ENCODE measurements around the gene CNIH2. TPM values are rescaled to one million over a fixed set of nuclear protein-coding genes. Genes with fewer than 3 reads are reported as not detected.
A peak's percentile ranks its signal among the peaks of the same experiment; 100 is the strongest.
"Not testable (repeated sequence)": the region's sequence is repeated elsewhere in the genome, so short reads cannot be mapped to it uniquely, and the experiment has no call there.

CNIH2 gene
- polyA plus RNA-seq, 4 donors, result 3.4 to 4.7 (median 4.1) TPM

DNA sequence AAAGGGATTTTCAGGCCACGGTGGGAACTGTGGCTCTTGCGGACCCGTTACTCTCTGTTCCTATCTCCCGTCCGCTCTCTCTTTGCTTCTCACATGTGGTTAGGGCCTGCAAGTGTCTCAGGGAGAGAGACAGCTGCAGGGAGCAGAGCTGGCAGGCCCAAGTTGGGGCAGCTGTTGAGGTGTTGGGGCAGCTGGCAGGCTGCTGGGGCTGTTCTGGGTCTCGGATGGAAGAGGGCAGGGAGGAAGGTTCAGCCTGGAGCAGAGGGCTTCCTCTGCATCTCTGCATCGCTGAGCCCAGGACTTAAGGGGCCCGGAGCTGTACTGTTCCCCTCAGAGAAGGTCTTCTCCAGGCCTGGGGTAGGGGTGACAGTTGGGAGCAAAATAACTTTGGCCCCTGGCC lies 2.6 kb upstream of the CNIH2 start:
- DNase-seq (ENCODE audit: low read depth in 4 of 4, low spot score in 3 of 4), result no peak

DNA sequence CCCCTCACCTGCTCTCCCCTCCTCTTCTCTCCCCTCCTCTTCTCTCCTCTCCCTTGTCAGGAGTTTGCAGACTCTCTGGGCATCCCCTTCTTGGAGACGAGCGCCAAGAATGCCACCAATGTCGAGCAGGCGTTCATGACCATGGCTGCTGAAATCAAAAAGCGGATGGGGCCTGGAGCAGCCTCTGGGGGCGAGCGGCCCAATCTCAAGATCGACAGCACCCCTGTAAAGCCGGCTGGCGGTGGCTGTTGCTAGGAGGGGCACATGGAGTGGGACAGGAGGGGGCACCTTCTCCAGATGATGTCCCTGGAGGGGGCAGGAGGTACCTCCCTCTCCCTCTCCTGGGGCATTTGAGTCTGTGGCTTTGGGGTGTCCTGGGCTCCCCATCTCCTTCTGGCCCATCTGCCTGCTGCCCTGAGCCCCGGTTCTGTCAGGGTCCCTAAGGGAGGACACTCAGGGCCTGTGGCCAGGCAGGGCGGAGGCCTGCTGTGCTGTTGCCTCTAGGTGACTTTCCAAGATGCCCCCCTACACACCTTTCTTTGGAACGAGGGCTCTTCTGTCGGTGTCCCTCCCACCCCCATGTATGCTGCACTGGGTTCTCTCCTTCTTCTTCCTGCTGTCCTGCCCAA lies 1.9 kb upstream of the CNIH2 start:
- no peak for DNase-seq (ENCODE audit: low read depth in 4 of 4, low spot score in 3 of 4)

DNA sequence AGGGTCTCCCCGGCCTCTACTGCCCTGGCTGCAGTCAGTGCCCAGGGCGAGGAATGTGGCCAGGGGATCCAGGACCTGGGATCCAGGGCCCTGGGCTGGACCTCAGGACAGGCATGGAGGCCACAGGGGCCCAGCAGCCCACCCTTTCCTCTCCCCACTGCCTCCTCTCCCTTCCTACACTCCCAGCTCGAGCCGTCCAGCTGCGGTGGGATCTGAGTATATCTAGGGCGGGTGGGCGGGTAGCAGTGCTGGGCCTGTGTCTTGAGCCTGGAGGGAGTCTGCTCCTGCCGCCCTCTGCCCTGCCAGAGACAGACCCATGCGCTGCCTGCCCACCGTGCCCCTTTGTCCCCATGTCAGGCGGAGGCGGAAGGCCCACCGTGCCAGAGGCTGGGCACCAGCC lies 1.4 kb upstream of the CNIH2 start:
- not testable (repeated sequence) for DNase-seq (ENCODE audit: low read depth in 4 of 4, low spot score in 3 of 4)

DNA sequence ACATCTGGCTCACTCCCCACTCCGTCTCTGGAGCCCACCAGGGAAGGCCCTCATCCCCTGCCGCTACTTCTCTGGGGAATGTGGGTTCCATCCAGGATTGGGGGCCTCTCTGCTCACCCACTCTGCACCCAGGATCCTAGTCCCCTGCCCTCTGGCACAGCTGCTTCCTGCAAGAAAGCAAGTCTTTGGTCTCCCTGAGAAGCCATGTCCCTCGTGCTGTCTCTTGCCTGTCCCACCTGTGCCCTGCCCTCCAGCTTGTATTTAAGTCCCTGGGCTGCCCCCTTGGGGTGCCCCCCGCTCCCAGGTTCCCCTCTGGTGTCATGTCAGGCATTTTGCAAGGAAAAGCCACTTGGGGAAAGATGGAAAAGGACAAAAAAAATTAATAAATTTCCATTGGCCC lies 911 bp upstream of the CNIH2 start:
- not testable (repeated sequence) for DNase-seq (ENCODE audit: low read depth in 4 of 4, low spot score in 3 of 4)

DNA sequence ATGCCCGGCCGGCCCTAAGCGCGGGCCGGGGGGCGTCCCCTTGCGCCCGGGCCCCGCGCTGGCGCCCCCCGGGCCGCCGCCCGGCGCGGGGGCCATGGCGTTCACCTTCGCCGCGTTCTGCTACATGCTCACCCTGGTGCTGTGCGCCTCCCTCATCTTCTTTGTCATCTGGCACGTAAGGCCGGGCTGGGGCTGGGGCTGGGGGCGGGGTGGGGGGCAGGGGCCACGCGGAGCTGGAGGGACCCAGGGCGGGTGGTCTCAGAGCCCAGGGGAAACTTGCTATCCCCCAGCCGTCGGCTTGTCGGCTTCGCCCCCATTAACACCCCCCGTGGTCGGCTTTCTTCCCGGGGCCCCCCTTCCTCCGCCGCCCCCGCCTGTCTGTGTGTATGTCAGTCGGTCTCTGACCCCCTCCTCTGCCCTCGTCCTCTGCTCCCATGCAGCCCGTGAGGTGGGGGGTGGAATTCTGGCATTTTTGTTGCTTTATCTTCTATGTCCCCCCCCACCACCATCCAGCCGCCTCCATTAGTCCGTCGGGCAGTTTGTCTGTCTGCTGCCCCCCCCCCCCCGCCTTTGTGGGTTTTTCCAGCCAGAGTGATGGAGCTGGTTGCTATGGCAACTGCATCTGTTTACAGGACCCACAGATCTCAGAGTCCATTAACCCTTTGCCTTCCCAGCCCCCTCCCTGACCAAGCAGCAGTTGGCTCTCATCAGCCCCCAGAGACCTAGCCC lies 552 bp downstream of the CNIH2 start:
- no peak for DNase-seq (ENCODE audit: low read depth in 4 of 4, low spot score in 3 of 4)

DNA sequence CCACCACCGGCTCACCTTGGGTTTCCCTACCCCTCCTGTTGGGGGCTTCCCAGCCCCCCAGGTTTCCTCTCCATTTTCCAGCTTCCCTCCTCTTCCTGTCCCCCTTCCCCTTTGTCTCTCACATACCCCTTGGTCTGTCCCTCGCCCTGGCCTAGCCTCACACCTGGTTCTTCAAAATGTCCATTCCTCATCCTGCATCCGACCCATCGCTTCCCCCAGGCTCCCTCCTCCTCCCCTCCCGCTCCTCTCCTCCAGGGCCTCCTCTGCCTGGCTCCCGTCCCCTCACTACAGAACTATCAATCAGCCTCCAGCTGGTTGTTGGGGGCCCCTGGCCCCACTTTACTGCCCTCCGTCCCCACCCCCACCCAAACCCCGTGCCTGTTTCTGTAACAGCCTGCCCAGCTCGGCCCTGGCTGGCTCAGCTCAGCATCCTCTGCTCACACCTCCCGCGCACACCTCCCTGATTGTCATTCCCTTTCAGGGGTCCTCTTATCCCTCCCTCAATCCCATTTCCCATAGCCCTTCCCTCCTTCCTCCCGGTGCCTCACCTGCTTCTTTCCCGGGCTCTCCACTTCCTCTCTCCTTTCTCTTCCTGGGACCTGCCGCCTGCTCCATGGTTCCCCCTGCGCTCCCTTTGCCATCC lies 1.2 kb downstream of the CNIH2 start:
- no peak for DNase-seq (ENCODE audit: low read depth in 4 of 4, low spot score in 3 of 4)

DNA sequence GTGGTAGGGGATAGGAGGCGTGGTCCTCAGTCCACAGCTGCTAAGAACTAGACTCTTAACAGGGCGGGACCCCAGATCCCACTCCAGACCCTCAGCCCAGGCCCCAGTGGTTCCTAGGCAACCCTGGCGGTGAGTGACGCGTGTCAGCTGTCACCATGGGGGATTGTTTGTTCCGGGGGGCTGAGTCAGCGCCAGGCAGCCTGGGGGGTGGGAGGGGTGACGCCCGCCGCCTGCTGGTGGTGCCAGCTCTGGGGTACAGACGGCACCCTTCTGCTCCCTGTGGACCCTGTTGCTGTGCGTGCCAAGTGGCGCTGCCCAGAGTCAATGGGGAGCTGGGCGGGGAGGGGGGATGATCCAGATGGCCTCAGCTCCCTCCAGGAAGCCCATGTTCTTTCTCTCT lies 2.5 kb downstream of the CNIH2 start:
- DNase-seq (ENCODE audit: low read depth in 4 of 4, low spot score in 3 of 4), result no peak

DNA sequence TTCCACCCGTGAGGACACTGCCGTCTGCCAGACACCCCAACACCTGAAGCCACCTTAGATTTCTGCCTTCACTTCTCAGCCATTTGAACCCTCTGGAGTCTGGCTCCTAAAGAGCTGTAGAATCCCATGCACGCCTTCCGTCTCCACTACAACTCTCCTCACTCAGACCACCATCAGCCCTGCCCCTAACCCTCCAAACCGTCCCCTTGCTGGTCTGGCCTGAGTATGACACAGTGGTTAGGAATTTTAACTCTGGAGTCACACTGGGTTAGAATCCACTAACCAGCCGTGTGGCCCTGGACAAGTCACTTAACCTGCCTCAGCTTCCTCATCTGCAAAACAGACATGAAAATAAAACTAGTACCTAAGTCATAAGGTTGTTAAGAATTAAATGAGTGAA lies 3.0 kb downstream of the CNIH2 start:
- no peak for DNase-seq (ENCODE audit: low read depth in 4 of 4, low spot score in 3 of 4)

DNA sequence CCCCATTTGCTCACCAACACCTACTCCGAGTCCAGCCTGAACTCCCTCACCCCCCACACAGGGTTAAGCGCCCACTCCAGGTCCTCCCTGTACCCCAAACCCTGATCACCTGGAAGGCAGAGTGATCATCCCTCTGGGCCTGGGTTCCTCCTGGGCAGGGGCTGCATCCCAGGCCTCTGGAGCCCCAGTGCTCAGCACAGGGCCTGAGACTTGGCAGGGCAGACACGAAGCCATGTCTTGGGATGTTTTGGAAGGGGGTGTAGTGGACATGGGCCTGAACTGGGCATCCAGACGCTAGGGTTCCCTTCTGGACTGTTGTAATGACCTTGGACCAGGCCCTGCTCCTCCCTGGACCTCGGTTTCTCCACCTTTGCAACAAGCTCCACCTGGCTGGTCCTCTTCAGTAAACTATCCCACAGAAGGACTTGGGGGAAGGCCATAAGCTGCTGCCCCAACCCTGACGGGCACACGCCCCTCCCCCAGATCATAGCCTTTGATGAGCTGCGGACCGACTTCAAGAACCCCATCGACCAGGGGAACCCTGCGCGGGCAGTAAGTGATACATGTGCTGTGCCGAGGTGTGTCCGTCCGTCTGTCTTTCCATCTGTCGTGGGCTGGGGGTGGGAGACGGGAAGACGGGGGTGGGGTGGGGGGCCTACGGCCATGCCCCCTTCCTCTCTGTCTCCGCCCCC lies 3.9 kb downstream of the CNIH2 start:
- DNase-seq (ENCODE audit: low read depth in 4 of 4, low spot score in 3 of 4), result no peak

DNA sequence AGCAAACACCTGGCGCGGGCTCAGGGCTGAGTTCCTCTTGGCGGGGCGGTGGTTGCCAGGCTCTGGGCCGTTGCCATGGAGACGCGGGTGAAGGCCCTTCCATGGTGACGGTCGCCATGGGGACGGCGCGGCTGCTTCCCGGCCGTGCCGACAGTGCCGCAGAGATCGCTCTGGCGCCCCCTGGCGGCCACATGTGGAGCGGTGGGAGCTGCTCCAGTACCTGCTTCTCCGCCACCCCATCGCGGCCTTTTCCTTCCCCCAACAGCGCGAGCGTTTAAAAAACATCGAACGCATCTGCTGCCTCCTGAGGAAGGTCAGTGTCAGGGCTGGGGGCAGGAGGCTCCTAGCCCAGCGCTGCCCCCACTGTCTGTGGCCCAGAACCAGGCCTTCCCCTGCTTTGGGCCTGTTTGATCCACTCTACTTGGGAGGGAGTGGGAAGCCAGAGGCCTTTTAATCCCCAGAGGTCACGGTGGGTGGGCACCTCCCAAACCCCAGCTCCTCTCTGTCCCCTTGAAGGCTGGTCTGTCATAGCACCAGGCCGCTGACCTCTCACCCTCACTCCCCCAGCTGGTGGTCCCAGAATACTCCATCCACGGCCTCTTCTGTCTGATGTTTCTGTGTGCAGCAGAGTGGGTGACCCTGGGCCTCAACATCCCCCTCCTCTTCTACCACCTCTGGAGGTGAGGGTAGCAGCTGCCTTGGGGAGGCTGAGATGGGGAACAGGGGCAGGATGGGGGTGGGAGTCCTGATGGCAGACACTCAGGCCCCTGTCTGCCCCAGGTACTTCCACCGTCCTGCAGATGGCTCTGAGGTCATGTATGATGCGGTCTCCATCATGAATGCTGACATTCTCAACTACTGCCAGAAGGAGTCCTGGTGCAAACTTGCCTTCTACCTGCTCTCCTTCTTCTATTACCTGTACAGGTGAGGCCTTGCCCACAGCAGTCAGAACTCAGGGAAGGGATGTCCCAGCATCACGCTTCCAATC lies 4.8 kb downstream of the CNIH2 start:
- peak; percentile 92 to 96 (median 95) for DNase-seq (ENCODE audit: low read depth in 4 of 4, low spot score in 3 of 4)

DNA sequence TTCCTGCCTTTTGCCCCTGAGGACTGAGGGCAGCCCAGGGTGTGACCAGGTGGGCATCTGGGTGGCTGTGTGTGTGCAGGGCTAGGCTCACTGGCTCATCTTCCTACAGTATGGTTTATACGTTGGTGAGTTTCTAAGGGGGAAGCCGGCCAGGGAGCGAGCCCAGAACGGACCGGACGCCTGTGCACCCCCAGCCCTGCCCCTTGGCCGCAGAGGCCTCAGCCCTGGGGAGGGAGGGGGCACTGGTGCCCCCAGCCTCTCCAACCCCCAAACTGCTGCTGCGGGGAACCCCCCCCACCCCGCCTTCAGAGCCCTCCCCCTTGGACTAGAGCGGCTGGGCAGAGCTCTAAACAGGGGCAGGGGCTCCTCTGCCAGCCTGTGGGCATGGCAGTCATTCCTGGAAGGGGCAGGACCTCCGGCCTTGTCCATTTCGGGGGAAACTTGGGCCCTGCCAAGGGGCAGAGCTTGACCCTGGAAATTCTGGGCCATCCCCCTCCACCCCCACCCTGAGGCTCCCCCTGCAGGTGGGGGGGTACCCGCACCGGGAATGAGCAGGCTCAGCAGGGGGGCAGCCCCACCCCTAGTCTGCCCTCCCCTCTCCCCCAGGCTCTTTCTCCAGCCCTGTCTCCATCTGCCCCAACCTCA lies 5.6 kb downstream of the CNIH2 start:
- DNase-seq (ENCODE audit: low read depth in 4 of 4, low spot score in 3 of 4), result no peak

DNA sequence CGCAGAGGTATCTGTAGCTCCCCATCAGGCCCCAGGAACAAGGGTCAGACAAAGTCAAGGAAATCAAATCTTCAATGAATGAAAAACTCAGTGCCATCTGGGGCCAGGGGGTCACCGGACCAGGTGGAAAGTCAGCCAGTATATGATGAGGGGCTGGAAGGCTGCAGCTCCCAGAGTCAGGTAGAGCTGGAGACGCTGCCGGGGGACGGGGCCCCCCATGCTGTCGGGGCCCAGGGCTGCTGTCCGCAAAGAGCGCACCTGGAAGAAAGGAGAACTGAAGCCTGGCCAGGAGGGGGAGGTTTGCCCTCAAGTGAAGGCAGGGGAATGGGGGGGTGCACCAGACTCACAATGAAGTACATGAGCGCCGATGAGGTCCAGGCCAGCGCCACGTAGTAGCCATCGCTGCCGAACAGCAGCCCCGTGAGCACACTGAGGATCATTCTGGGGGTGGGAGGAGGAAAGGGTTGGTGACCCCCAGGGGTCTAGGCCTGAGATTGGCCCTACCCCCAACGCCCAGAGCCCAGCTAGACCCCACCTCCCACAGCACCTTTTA lies 6.6 kb downstream of the CNIH2 start:
- no peak for DNase-seq (ENCODE audit: low read depth in 4 of 4, low spot score in 3 of 4)

DNA sequence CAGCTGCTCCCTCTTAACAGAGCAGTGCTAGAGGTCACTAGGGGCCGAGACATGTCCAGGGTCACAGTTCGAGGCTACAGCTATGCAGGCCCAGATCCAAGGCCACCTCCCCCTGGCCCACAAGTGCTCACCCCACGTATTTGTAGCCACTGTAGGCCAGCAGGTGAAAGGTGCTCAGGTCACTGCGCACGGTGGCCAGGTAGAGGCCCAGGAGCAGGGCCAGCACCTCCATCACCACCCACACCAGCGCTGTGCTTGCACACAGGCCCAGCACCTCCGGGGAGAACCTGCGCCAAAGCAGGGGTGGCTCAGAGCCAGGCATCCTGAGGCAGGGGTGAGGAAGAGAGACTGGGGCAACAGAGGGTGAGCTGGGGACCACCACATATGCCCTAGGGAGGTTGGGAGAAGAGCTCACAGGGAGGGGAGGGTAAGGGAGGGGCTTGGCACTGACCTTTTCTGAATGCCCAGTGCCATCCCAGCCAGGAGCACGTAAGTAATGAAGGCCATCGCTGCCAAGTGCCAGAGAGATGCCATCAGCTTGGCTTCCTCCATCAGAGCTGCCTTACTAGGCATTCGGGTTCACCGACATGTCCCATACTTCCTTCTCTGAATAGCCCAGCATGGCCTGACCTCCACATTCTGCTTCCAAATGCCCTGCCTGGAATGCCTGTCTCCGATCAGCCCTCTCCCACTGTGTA lies 7.4 kb downstream of the CNIH2 start:
- no peak for DNase-seq (ENCODE audit: low read depth in 4 of 4, low spot score in 3 of 4)

DNA sequence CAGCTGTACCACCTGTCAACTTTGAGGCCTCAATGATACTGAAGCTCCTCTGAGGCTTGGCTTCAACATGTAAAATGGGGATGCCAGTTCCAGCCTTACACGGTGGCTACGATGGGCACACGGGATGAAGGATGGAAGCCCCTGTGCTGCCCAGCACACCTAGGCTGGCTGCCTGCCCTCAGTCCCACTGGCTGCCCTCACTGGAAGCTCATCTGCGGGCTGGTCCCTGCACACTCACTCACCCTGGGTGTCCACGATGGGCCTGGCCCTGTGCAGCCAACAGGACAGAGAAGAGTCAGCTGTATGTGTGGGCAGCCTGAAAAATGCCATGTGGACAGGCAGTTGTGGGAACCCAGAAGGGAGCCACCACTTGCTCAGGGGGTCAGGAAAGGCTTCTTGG lies 8.7 kb downstream of the CNIH2 start:
- DNase-seq (ENCODE audit: low read depth in 4 of 4, low spot score in 3 of 4), result no peak

DNA sequence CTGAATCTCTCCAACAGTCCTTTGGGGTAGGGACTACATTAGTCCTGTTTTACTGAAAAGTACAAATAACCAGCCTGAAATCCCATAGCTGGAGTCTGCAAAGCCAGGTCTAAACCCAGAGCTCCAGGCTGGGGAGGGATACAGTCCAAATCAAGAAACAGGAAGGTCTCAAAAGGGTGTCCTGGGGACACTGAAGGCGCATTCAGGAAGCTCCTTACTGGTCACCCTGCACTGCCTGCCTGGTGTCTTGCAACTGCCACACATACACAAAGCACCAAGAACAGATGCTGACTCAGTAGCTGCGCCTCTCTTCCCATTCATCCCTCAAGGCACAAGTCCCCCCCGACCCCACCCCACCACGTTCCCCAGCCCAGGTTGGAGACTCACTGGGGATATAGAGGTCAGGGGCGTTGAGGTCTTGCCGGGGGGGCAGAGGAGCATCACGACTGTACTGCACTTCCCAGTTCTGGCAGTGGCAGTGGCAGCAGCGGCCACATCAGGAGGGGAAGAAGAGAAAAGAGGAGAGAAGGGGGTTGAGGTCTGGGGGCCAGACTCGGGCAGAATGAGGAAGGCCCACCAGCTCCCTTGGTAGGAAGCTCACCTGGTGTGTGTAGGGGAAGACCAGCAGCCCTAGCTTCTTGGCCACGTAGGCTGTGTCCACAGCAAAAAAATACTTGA lies 9.4 kb downstream of the CNIH2 start:
- no peak for DNase-seq (ENCODE audit: low read depth in 4 of 4, low spot score in 3 of 4)

DNA sequence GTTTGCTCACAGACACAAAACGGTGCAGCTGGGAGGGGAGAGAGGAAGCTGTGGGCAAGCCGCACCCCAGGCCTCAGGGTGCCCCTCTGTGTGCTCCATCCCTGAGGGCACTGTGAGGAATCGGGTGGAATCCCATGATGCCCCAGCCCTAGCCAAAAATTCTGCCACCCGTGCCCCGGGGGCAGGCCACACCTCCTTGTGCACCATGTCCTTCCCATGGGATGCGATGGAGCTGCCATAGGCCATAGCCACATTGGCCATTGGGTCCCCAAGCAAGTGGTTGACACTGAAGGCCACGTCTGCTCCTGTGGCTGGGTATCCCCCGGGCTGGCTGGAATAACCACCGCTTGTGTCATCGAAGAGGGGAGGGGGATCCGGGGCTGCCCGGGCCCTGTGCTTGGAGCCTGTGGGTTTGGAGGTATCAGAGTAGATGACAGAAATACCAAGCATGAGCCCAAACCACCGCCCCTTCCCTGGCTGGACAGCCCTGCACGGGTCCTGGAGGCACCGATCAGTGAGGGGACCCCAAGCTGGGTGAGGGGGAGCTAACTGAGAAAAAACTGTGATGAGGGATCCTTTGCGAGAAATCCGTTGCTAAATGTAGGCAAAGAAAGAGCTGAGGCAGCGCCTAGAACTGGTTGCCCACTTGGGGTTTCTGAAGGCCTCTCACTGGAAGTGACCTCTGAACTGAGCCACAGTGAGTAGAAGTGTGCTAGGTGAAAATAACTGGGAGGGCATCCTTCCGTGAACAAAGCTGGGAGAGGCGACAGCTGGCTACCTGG lies 10.1 kb downstream of the CNIH2 start:
- no peak for DNase-seq (ENCODE audit: low read depth in 4 of 4, low spot score in 3 of 4)

Data from right renal pelvis (tissue), 4 donors.